NCI-H2227 treated with DMSO at 0.1 percent for 48 hours (cell line): Measurements from ENCODE around the gene PRMT3.
"Not testable (repeated sequence)": the region's sequence is repeated elsewhere in the genome, so short reads cannot be mapped to it uniquely, and the experiment has no call there.

ENCODE experiments used
- DNase-seq: peaks from one replicate; lab custom pipeline; 2025; lab: John Stamatoyannopoulos, UW

The PRMT3 gene

GRCh38 chr11:20518323-20518834, 130.9 kb downstream of the PRMT3 start:
- DNase-seq, result no peak

GRCh38 chr11:20522536-20522935, 135.0 kb downstream of the PRMT3 start:
- DNase-seq, result no peak

GRCh38 chr11:20529757-20530156, 142.2 kb downstream of the PRMT3 start:
- no peak for DNase-seq

- no peak for DNase-seq
Measured at GRCh38 chr11:20530942-20531703, 143.6 kb downstream of the PRMT3 start.

- DNase-seq, result no peak
Measured at GRCh38 chr11:20535271-20535881, 147.9 kb downstream of the PRMT3 start.

- DNase-seq, result no peak
Measured at GRCh38 chr11:20536365-20536764, 148.8 kb downstream of the PRMT3 start.

- no peak for DNase-seq
Measured at GRCh38 chr11:20536784-20537183, 149.3 kb downstream of the PRMT3 start.

- no peak for DNase-seq
Measured at GRCh38 chr11:20541503-20541902, 154.0 kb downstream of the PRMT3 start.

GRCh38 chr11:20544603-20545237, 157.2 kb downstream of the PRMT3 start:
- DNase-seq, result peak; percentile 38

GRCh38 chr11:20547411-20547810, 159.9 kb downstream of the PRMT3 start:
- no peak for DNase-seq

GRCh38 chr11:20551096-20551495, 163.6 kb downstream of the PRMT3 start:
- no peak for DNase-seq

GRCh38 chr11:20555783-20556182, 168.3 kb downstream of the PRMT3 start:
- DNase-seq, result no peak

- DNase-seq, result not testable (repeated sequence)
Measured at GRCh38 chr11:20556396-20556795, 168.9 kb downstream of the PRMT3 start.

- no peak for DNase-seq
Measured at GRCh38 chr11:20558741-20559140, 171.2 kb downstream of the PRMT3 start.
